GM19035 (cell line): ENCODE data around the gene MT1X.

ENCODE experiments used
- ATAC-seq: cut with Tn5 transposase; IDR thresholded peaks from one replicate; pipeline ENCODE4 v1.9.1; 2021; ENCODE audit not compliant: unreplicated experiment

Gene MT1X

DNA sequence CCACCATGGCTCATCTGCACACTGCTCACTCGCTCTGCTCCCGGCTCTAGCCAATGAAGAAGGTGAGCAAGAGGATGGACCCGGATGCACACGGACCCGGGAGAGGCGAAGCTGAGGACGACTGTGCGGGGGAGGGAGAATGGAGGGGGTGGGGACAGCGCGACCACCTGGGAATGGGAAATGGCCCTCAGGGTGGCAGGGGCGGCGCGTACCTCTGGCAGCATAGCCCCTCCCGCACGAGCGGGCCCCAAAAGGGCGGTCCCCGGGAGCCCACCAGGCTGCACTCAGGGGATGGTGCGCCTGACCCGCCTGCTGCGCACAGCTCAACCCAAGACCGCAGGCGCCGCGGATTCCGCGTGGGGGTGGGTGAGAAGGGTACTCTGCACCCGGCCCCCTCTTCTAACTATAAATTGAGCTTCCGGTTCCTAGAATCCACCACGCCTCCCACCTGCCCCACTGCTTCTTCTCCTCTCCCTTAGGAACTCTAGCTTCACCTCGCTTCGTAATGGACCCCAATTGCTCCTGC is 6.5 kb upstream of the MT1X start:
- no peak for ATAC-seq

DNA sequence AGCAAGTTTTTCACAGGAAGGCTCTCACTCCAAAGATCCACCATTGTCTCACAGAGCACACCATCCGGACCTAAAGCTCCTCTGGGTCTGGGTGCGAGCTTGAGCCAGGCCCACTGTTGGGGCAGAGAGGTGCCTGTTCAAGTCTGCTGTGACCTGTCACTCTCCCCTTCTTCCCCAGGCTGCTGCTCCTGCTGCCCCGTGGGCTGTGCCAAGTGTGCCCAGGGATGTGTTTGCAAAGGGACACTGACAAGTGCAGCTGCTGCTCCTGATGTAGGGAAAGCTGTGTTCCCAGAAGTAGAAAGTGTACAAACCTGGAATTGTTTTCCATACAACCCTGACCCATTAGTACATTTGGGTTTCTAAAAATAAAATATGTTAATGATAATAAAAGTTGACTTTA is 4.8 kb upstream of the MT1X start:
- no peak for ATAC-seq

DNA sequence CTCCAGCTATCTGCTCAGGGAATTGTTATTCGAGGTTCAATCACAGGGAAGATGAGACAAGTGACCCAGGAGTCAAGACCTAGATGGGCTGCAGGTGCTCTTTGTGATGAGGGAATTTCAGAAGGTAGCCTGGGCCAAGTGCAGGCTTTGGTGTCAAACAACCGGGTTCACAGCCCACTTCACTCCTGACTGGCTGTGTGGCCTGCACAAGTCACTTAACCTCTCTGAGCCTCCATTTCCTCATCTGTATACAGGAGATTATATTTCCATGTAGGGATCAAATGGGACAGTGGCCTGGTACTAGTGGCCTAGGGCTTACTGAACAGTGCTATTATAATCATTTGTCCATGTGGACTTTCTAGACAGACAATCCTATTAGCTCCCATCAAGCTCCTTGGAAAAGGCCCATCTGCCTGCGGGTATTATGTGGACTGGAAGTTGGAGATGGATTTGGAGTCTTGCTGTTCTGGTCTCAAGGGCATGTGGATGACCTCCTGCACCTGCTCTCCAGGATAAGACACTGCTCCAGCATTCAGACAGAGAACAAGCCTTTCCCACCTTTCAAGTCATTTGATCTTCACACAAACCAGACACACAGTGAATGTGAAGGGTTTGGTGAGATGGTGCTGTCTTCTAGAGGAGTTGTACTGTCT is 3.1 kb upstream of the MT1X start:
- no peak for ATAC-seq

DNA sequence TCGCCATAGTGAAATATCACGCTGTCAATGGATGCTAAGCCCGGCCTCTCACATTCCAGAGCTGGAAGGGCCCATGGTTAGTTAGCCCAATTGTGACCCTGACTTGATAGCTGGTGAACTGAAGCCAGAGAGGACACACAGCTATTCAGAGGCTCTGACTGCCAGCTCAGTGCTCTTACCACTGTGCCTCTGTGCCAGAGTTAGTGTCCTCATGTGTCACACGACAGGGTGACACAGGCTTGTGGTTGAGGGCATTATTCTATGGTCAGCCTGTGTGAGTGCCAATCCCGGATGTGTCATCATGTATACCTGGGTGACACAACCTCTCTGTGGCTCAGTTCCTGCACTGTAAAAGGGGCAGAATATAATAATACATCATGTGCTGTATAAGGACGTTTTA is 2.5 kb upstream of the MT1X start:
- ATAC-seq, result no peak

DNA sequence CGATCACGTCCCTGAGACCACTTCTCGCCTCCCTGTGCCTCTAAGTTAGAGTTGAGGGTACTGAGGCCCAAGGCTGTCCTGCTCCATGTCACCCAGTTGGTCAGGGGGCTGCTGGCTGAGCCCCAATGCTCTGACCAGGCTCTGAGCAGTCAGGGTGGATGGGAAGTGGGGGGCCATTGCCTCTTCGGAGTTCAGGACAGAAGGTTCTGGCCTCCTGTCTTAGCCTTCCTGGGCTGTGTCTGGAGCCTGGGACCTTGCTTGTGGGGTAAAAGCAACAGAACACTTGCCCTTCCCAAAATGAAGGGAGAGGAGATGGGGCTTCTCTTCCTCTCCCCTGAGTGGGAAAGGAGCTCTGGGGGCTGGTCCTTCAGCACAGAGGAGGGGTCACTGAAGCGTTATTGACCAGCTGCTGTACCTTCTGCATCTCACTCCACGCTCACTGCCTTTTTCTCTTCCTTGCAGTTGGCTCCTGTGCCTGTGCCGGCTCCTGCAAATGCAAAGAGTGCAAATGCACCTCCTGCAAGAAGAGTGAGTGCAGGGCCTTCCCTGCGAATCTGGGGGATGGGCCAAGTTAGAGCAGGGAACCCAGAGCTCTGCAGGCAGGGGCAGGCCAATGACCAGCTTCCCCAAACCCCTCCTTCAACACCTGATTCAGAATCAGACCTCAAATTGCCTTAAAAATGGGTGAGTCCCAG is 580 bp downstream of the MT1X start:
- no peak for ATAC-seq

DNA sequence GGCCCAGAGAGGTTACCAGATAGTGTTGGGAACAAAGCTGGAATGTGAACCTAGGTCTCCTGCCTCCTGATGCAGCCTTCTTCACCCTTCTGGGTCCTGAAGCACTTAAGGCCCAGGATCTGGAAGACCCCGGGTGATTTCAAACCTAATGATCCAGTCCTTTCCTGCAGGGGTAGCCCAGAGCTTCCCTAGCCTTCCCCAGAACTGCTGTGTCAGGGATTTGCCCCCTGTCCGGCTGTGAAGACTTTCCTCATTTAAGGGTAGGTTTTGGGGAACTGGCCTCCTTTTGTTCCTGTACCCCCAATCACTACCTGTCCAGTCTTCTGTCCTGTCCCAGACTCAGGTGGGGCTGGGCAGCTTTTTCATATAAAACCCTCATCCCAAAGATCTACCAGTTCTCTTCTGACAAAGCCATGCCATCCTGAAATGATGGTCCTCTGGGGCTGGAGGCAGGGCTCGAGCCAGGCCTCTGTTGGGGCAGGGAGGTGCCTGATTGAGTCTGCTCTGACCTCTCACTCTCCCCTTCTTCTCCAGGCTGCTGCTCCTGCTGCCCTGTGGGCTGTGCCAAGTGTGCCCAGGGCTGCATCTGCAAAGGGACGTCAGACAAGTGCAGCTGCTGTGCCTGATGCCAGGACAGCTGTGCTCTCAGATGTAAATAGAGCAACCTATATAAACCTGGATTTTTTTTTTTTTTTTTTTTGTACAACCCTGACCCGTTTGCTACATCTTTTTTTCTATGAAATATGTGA is 1.3 kb downstream of the MT1X start:
- no peak for ATAC-seq

DNA sequence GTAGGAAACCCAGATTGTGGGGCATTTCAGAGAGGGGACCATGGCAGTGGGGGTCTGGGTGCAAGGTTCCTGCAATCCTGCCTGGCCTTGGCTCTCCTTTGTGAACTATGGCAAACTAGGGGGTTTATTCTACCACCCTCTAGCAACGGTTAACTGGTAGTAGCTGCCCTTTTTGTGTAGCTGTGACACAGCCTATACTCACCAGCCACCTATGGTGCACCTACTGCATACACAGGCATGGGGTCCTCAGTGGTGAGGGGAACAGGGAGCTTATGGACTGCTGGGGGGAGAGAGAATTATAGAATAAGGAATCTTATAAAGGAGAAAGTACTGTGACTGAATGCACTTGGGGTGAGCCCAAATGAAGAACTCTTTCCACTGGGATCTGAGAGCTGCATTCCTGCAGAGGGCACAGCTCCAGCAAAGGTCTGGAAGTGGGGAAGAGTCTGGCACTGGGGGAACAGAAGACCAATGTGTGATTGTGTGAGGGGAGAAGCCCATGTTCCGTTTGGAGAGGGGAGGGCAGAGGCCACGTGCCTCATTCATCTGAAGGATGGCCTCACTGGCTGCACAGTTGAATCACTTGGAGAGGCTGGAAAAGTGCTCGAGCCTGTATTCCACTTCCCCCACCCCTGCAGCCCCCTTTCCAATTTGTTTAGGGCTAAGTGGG is 2.1 kb downstream of the MT1X start:
- ATAC-seq, result no peak

DNA sequence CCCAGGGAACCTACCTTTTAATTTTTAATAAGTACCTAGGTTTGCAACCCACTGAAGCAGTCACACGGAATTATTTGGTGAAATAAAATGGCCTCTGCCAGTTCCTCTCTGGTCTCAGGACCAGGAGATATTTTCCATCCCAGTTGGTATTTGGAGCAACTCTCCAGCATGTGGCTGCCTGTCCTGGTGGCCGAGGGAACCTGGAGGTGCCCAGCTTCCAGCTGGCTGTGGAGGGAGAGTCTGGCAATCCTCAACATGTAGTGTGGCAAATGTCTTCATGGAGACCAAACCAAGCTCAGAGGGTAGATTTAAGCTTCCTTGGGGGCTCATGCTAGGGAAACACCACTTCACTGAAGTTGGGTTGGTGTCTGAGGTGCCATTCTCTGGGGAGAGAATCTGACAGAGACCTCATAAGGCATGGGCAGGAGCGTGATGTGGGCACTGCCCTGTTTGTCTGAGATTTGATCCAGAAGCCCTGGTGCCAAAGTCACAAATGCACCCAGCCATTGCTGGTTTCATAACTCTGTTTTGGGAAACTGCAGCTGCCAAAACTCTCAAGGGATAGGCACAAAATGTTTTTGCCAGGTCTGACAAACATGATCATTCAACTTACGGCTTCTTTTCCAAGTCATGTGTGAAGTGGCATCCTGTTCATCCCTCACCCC is 2.8 kb downstream of the MT1X start:
- no peak for ATAC-seq

DNA sequence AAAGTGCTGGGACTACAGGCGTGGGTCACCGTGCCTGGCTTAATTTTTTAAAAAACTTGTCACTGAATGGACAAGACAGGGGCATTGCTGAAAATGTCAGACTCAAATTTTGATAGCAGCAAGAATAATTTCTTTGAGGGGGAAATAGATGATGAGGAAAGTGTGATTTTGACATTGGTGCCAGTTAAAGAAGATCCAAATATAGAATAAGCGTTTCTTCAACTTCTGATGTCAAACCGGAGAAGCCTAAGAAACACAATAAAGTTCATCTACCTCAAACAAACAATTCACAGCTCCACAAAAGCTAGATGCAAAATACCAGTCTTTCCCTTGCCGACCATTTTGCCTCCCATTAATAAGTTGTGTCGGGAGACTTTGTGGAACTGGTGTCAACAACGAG is 4.5 kb downstream of the MT1X start:
- ATAC-seq, result no peak

DNA sequence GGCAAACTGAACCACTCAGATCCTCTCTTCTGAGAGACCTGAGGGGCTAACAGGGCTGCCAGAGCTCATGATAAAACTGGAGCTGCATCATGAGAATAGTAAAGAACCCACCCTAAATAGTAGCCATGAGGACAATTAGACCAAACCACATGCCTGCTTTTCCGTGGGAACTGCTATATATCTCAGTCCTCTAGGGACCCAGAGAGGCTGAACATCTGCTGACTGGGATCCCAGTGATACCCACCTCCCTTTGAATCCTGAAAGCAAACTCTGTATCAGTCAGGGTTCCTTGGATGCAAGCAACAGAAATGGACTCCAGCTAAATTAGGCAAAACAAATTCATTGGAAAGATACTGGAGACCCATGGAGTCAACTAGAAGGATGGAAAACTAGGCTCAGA is 6.5 kb downstream of the MT1X start:
- ATAC-seq, result no peak

DNA sequence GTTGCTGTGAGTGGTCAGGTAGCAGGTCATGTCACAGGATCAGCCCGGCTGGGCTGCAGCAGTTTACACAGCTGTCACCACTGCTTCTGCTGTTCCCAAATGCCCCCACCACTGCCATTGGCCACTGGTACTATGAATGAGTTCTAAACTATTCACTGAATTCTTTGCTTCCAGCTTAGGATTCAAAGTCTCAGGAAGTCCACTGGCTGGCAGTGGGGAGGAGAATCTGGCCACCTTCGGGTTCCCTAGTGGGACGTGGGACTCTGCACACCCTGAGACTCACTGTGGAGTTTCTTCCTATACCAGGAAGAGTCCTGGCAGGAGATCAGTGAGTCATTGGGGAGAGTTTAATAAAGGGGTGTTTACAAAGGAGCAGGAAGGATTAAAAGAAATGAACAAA is 6.9 kb downstream of the MT1X start:
- ATAC-seq, result no peak

DNA sequence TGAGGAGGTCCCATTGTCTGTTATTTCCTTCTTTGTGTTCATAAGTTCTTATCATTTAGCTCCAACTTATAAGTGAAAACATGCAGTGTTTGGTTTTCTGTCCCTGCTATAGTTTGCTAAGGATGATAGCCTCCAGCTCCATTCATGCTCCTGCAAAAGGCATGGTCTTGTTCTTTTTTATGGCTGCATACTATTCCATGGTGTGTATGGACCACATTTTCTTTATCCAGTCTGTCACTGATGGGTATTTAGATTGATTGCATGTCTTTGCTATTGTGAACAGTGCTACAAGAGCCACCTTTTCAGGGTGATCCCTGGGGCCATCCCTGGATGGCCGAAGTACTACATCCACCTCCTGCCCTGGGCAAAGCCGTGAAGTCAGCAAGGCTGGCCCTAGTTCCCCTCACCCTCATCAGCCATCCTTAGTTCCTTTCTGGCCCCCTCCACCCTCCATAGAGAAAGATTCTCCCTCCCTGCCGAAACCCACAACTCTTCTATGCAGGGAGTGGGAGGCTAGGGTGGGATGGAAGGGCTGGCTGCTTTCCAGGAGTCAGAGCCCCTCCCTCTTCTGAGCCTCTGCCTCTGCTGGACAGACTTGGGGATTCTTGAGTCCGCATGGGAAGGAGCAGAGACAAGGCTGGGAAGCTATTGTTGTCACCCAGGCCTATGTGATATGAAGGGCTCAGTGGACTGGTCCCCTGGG is 8.3 kb downstream of the MT1X start:
- no peak for ATAC-seq

DNA sequence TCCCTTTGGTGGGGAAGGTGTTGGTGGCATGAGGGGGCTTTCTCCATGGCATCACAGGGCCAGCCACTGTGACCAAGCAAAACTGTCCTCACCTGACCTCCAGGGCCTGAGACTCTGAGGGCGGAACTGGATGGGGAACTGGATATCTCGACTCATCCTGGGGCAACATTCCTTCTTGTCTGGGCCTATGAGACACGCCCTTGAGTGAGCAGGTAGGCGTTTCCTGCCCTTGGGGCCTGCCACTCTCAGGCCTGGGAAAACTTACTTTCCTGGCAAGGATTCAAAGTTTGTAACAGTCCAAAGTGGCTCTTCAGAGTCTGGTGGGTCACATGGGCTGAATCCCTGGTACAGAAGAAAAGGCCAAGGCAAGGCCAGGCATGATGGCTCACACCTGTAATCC is 9.6 kb downstream of the MT1X start:
- no peak for ATAC-seq

DNA sequence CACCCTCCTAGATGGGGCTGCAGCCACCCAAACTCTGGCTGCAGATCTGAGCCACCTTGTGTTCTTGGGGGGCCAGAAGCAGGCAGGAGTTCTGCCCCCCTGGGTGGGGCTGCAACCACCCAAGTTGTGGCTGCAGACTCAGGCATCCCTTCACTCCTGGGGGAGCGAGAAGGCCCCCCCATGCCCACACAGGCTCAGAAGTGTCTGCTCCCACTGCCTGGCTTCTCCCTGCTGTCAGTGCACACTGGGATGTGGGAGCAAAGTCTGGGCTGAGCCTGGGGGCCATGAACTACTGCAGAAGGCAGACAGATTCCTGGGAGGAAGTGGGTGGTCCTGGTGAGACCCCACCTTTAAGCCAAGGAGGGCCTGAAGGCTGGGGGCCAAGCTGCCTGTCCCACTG is 13.0 kb downstream of the MT1X start:
- ATAC-seq, result no peak

DNA sequence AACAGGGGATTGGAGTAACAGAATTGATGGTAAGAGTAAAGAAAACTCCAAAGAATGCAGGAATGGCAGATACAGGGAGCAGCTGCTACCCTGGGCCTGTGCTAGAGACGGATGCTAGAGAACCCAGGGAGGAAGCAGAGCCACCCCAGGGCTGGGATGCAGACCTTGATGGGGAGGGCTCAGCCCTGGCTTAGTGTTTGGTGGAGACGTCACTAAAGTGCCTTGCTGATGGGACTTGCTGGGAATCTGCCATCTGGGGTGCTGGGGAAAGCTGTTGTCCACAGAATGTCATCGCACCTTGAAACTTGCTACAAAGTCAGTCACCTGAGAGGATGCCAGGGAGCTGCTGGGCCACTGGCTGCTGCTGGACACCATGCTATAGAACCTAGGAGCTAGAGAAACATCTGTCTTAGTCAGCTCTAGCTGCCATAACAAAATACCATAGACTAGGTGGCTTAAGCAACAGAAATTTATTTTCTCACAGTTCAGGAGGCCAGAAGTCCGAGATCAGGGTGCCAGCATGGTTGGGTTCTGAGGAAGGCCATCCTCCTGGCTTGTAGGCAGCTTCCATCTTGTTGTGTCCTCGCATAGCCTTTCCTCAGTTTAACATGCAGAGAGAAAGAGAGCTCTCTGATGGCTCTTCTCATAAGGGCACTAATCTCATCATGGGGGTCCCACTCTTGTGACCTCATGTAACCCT is 15.3 kb downstream of the MT1X start:
- ATAC-seq, result no peak

DNA sequence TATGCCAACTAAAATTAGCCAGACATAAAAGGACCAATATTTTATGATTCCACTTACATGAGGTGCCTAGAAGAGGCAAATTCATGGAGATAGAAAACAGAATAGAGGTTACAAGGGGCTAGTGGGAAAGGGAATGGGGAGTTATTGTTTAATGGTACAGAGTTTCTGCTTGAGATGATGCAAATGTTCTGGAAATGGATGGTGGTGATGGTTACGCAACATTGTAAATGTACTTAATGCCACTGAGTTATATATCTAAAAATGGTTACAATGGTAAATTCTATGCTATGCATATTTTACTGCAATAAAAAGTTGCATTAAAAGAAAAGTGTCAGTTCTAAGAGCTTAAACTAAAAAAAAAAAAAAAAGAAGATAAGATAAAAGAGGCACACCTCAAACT is 17.9 kb downstream of the MT1X start:
- ATAC-seq, result no peak

DNA sequence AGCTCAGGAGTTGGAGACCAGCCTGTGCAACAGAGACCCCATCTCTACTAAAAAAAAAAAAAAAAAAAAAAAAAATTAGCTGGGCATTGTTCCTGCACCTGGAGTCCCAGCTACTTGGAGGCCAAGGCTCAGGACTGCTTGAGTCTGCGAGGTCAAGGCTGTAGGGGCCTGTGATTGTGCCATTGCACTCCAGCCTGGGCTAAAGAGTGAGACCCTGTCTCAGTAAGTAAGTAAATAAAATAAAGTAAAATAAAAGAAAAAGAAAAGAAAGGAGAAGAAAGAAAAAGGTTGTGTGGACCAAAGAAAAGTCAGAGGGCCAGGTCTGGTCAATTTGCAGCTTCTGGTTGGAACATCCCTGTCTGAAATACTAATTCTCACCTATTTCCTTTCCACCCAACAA is 18.4 kb downstream of the MT1X start:
- no peak for ATAC-seq

DNA sequence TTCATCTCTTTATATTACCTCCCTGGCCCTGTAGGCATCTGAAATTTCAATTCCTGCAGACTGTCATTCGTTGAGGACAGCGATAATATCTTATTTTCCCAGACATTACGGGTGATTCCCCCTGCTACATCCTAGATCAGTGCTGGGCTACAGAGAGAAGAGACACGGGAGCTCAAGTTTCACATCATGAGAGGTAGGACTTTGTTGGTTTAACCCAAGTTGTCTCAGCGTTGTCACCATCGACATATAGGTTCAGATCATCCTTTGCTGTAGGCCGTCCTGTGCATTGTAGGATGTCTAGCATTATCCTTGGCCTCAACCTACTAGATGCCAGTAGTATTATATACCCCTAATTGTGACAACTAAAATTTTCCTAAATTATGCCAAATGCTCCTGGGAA is 19.3 kb downstream of the MT1X start:
- ATAC-seq, result no peak

DNA sequence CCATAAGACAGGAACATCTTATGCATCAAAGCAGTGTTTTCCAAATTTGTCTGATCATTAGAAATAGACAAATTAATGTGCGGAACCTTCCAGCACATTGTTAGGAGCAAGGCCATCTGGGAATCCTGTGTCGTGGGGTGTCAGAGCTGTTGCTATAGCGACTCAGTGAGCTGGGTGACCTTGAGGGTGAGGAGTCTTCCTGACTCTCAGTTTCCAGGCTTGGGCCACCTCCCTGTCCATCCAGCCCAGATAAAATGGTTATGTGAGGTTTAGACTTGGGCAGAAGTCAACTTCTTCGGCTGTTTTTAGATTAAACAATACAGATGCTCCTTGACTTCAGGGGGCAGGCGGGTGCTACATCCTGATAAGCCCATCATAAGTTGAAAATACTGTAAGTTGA is 20.6 kb downstream of the MT1X start:
- ATAC-seq, result no peak
